IPS-11a (cell line): ENCODE measurements around the gene TMEM126A.
A peak's percentile ranks its signal among the peaks of the same experiment; 100 is the strongest.
"Not testable (repeated sequence)": the region's sequence is repeated elsewhere in the genome, so short reads cannot be mapped to it uniquely, and the experiment has no call there.

ENCODE experiments used
- H3K4me3 ChIP-seq: one replicate; pipeline ENCODE4 v1.5.1; 2013; ENCODE audit warnings: low read depth, low read length, control low read depth

The TMEM126A gene

GRCh38 chr11:85647604-85648299, at the start of gene TMEM126A:
Gene TMEM126A (plus strand): TSS chr11:85647967. CDS start chr11:85650256, 2,289 bp downstream.
- peak within 1 kb of the TSS; percentile 88 for H3K4me3 ChIP-seq

- H3K4me3 ChIP-seq = no peak overlapping the region
These were observed 48.7 kb upstream of the TMEM126A start for GRCh38 chr11:85599083-85599482.

- H3K4me3 ChIP-seq = no peak overlapping the region
These were observed 45.1 kb upstream of the TMEM126A start for GRCh38 chr11:85602526-85603213.

GRCh38 chr11:85603220-85603619, 44.5 kb upstream of the TMEM126A start:
- H3K4me3 ChIP-seq = no peak overlapping the region

DNA sequence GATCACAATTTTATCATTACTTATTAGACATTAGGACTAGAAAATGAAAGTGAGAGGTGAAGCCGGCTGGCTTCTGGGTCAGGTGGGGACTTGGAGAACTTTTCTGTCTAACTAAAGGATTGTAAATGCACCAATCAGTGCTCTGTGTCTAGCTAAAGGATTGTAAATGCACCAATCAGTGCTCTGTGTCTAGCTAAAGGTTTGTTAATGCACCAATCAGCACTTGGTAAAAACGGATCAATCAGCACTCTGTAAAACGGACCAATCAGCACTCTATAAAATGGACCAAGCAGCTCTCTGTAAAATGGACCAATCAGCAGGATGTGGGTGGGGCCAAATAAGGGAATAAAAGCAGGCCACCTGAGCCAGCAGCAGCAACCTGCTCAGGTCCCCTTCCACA, 41.5 kb upstream of the TMEM126A start:
- not testable (repeated sequence) for H3K4me3 ChIP-seq

DNA sequence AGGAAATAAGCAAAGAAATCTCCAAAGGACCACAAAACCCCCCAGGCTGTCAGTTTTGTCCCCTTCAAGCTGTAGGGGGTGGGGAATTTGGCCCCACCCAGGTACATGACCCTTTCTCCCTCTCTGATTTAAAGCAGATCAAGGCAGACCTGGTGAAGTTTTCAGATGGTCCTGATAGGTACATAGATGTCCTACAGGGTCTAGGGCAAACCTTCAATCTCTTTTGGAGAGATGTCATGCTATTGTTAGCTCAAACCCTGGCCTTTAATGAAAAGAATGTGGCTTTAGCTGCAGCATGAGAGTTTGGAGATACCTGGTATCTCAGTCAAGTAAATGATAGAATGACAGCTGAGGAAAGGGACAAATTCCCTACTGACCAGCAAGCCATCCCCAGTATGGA, 39.1 kb upstream of the TMEM126A start:
- not testable (repeated sequence) for H3K4me3 ChIP-seq

GRCh38 chr11:85609286-85609685, 38.5 kb upstream of the TMEM126A start:
- H3K4me3 ChIP-seq = not testable (repeated sequence)

DNA sequence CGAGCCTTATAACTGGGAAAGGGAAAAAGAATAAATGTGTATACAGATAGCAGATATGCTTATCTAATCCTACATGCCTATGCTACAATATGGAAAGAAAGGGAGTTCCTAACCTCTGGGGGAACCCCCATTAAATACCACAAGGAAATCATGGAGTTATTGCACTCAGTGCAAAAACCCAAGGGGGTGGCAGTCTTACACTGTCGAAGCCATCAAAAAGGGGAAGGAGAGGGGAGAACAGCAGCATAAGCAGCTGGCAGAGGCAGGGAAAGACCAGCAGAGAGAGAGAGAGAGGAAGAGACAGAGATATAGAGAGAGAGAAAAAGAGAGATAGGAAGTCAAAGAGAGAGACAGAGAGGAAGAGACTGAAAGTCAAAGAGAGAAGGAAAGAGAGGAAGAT, 36.1 kb upstream of the TMEM126A start:
- not testable (repeated sequence) for H3K4me3 ChIP-seq

DNA sequence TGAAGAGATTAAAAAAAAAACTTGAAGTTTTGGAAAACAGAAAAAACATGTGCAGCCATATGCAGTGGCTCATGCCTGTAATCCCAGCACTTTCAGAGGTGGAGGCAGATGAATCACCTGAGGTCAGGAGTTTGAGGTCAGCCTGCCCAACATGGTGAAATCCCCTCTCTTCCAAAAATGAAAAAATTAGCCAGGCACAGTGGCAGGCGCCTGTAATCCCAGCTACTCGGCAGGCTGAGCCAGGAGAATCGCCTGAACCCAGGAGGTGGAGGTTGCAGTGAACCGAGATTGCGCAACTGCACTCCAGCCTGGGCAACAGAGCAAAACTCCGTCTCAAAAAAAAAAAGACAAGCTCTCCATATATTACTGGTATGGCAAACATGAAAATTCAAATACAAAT, 28.3 kb upstream of the TMEM126A start:
- H3K4me3 ChIP-seq = no peak overlapping the region

GRCh38 chr11:85620256-85620655, 27.5 kb upstream of the TMEM126A start:
- no peak overlapping the region for H3K4me3 ChIP-seq

GRCh38 chr11:85626496-85626895, 21.3 kb upstream of the TMEM126A start:
- no peak overlapping the region for H3K4me3 ChIP-seq

- peak within 1 kb of the TSS; percentile 92 for H3K4me3 ChIP-seq
These were observed 20.3 kb upstream of the TMEM126A start, which contains the start of gene DLG2 for GRCh38 chr11:85627332-85627997. Gene DLG2 (minus strand): TSS chr11:85627344.

DNA sequence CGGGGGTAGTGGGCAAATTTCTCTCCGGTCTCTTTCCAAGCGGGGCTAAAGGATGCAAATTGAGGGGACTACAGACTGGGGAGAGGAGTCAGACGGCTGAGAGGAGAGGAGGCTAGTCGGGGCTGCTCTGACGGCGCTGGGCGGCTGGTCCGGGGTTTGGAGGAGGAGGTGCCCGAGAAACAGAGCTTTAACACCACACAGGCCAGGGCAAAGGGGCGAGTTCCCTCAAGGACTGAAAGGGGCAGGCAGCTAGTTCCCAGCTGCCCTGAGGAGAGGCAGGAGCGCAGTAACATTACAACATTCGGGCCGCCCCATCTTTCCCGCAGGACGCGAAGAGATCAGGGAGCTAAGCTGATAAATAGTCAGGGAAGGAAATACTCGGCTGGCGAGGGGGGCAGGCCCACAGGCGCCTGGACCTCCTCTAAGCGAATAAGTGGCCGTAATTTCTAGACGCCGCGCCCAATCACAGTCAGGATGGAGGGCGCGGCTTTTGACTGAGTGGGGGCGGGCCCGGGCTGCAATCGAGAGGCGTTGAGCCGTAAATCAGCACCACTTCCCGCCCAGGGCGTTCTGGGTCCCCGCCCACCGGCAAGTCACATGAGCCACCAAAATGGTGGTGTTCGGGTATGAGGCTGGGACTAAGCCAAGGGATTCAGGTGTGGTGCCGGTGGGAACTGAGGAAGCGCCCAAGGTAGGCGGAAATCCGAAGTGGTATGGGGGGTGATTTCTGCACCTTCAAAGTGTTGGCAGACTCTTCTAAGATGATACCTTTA, 19.6 kb upstream of the TMEM126A start, which contains the start of gene TMEM126B:
Gene TMEM126B, plus strand, starts transcription at position 596 of the 773 bp plus-strand sequence. Its CDS starts 15 bp downstream, at position 611.
- H3K4me3 ChIP-seq = peak within 1 kb of the TSS; percentile 92

GRCh38 chr11:85628771-85629341, 18.9 kb upstream of the TMEM126A start:
- H3K4me3 ChIP-seq = peak overlapping the region; percentile 92

- H3K4me3 ChIP-seq = no peak overlapping the region
These were observed 13.0 kb upstream of the TMEM126A start for GRCh38 chr11:85634747-85635146.

- H3K4me3 ChIP-seq = no peak overlapping the region
These were observed 4.6 kb upstream of the TMEM126A start for GRCh38 chr11:85643191-85643614.

- H3K4me3 ChIP-seq = peak overlapping the region; percentile 88
These were observed 689 bp upstream of the TMEM126A start for GRCh38 chr11:85647078-85647477.

GRCh38 chr11:85651118-85651517, 3.4 kb downstream of the TMEM126A start:
- no peak overlapping the region for H3K4me3 ChIP-seq

GRCh38 chr11:85652786-85653447, 5.2 kb downstream of the TMEM126A start:
- H3K4me3 ChIP-seq = no peak overlapping the region

- H3K4me3 ChIP-seq = not testable (repeated sequence)
These were observed 6.6 kb downstream of the TMEM126A start for GRCh38 chr11:85654343-85654742.
